DLD1 (cell line): ENCODE results near the gene NR5A2.

Experiments
- in situ Hi-C: cut with HindIII; loops from 2 replicates; pipeline ENCODE4 v1.10.0; 2017; ENCODE audit warnings: low sequenced_read_pairs

The NR5A2 gene

GRCh38 chr1:200027264-200027823 lies at the start of gene NR5A2:
NR5A2 (plus strand) TSS chr1:200027710; CDS start chr1:200027848, 138 bp downstream.
- in situ Hi-C loops, result no loop called here

- in situ Hi-C loops, result no loop called here
These were observed 49.0 kb upstream of the NR5A2 start for GRCh38 chr1:199978408-199978940.

GRCh38 chr1:199979071-199979470 lies 48.4 kb upstream of the NR5A2 start:
- in situ Hi-C loops, result no loop called here

DNA sequence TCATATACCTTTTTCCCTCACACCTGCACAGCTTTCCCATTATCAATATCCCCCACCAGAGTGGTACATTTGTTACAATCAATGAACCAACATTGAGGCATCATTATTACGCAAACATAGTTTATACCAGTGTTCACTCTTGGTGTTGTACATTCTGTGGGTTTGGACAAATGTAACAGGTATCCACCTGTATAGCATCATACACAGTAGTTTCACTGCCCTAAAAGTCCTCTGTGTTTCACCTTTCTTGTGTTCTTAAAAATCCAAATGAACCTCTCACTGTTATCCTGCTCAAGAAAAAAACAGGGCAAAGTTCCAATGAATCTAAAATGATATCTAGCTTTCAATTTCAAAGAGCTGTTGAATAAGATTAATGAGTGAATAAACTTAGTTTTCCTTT lies 45.9 kb upstream of the NR5A2 start:
- in situ Hi-C loops, result no loop called here

- in situ Hi-C loops, result no loop called here
These were observed 44.9 kb upstream of the NR5A2 start for GRCh38 chr1:199982606-199983005.

- in situ Hi-C loops, result no loop called here
These were observed 44.0 kb upstream of the NR5A2 start for GRCh38 chr1:199983531-199983930.

DNA sequence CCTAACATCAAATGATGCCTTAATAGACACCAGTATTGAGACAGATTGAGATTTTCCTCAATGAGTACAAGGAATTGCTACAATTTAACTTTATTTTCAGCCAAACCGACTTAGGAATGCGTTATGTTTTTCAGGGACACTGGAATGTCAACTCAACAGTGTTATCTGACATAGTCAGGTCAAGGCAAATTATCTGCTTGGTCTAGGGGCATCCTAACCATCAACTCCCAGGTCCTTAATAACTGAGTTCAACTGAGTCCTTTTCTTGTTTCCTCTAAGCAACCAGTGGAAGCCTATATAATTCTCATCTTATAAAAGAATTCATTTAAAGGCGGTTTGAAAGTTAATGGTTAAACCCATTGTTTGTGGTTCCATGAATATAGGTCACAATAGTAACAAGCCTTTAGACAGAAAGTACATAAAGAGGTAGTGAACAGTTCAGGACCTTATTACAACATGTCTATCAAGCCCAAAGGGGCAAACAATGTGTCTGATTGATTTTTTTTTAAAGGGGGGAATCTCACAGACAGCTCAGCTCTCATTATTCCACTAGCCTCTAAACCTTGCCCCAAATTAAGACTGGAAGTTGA lies 32.3 kb upstream of the NR5A2 start:
- in situ Hi-C loops, result no loop called here

- in situ Hi-C loops, result no loop called here
These were observed 22.3 kb upstream of the NR5A2 start for GRCh38 chr1:200005165-200005564.

GRCh38 chr1:200006711-200007110 lies 20.8 kb upstream of the NR5A2 start:
- in situ Hi-C loops, result no loop called here

GRCh38 chr1:200015811-200016210 lies 11.7 kb upstream of the NR5A2 start:
- in situ Hi-C loops, result no loop called here

DNA sequence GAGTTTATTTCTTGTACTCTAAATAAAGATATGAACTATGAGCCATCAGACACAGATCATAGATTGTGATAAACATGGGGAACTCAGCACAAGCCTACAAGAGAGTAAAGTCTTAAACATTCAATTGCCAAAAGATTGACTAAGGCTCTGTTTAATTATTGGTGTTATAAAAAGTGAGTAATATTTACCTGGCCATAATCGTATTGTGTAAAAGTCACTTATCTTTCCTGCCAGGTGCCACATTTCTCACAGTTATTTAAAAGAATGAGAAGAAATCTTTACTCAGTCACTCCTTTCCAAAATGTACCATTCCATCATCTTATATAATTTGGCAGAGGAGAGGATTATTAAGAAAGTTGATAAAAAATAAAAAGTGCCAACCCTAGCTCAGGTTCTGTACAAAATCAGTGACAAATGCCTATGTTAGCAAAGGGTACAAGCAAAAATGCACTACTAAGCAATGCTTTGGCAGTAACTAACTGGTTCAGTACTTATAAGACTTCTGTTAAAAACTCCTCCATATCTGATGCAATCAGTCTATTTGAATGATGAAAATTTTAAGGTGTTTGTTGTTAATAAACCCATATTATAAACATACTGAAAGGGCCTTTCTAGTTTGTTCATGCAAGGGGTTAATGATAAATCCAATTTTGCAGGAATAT lies 5.8 kb upstream of the NR5A2 start:
- in situ Hi-C loops, result no loop called here

DNA sequence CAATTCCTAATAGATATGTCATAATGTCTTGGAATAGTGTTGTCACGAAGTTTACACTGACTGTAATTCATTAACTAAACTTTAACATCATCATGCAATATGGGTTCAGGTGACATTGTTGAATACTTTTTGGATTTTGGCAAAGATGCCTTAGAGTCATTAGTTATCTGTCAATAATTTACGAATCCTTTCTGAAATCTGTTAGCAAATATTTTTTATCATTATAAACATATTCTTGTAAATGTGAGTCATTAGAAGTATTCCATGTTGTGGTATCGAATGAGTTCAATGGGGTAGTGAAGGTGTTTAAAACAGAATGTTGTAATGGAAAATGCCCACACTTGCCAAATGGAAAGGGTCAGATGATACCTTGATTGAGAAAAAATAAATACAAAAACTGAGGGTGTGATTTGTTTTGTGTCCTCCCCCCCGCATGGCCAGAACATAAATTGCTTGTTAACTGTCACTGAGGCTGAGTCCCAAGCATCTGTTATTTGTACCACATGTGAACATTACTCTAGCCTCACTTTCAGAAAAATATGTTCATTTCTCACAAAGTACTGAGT lies 5.2 kb upstream of the NR5A2 start:
- in situ Hi-C loops, result no loop called here

- in situ Hi-C loops, result no loop called here
These were observed 1.1 kb downstream of the NR5A2 start for GRCh38 chr1:200028586-200029034.

GRCh38 chr1:200029035-200029821 lies 1.7 kb downstream of the NR5A2 start:
- in situ Hi-C loops, result no loop called here

GRCh38 chr1:200029822-200030152 lies 2.3 kb downstream of the NR5A2 start:
- in situ Hi-C loops, result no loop called here

GRCh38 chr1:200030791-200031190 lies 3.3 kb downstream of the NR5A2 start:
- in situ Hi-C loops, result no loop called here

- in situ Hi-C loops, result no loop called here
These were observed 6.2 kb downstream of the NR5A2 start for GRCh38 chr1:200033511-200034261.

- in situ Hi-C loops, result no loop called here
These were observed 6.7 kb downstream of the NR5A2 start for GRCh38 chr1:200034262-200034557.

DNA sequence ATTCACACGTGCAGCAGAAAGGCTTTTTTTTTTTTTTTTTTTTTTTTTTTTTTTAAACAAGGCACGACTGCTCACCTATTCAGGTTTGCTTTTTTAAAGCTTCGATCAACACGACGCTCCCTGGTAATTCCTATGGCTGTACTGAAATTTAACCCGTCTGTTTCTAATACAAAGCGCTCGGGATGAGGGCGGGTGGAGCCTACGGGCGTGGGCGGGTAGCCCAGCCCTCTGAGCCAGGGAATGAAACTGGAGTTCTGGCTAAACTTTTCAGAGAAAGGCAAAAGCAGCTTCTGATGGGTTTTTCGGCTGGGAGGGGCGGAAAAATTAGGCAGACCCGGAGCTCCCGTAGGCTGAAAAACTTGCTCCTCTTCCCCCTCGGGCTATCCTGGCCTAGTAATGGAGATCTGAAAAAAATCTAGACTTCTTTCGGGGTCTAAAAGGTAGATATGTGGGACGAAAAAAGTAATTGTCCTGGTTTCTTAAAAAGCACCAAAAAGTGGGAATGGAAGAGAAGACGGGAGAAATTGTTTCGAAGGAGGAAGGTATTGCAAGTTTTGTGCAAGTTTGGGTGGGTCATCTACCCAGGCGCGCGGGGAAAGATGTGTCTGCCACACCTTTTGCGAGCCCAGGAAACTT lies 7.4 kb downstream of the NR5A2 start:
- in situ Hi-C loops, result no loop called here

- in situ Hi-C loops, result no loop called here
These were observed 8.0 kb downstream of the NR5A2 start for GRCh38 chr1:200035397-200035955.
